Mucosa of rectum (tissue), 2 donors: Measurements from ENCODE around the gene UBE4B.
A peak's percentile ranks its signal among the peaks of the same experiment; 100 is the strongest.

ENCODE experiments used
- H3K27ac ChIP-seq, 2 donors: one replicate each; pipeline ENCODE4 v1.7.0; 2013; ENCODE audit warnings: inconsistent platforms in 2 of 2, low read depth in 2 of 2, low read length in 2 of 2
- H3K27me3 ChIP-seq, 2 donors: one replicate each; pipeline ENCODE4 v1.7.0; 2013; ENCODE audit warnings: low read length in 2 of 2; ENCODE audit not compliant: control insufficient read depth in 2 of 2, insufficient read depth in 2 of 2
- H3K36me3 ChIP-seq, 2 donors: one replicate each; pipeline ENCODE4 v1.7.0; 2013; ENCODE audit warnings: low read length in 2 of 2; ENCODE audit not compliant: control insufficient read depth in 2 of 2, insufficient read depth in 2 of 2
- H3K4me1 ChIP-seq, 2 donors: one replicate each; pipeline ENCODE4 v1.7.0; 2013; ENCODE audit warnings: low read length in 2 of 2, mild to moderate bottlenecking in 1 of 2; ENCODE audit not compliant: control insufficient read depth in 2 of 2, insufficient read depth in 2 of 2
- H3K4me3 ChIP-seq, 2 donors: one replicate each; pipeline ENCODE4 v1.7.0; 2013; ENCODE audit warnings: low read length in 2 of 2
- H3K9ac ChIP-seq, 2 donors: one replicate each; pipeline ENCODE4 v1.7.0; 2013; ENCODE audit warnings: low read length in 2 of 2, low read depth in 1 of 2, mild to moderate bottlenecking in 1 of 2
- H3K9me3 ChIP-seq, 2 donors: one replicate each; pipeline ENCODE4 v1.7.0; 2013; ENCODE audit warnings: low read length in 2 of 2; ENCODE audit not compliant: control insufficient read depth in 2 of 2
- donor health status: healthy.
- donor health status: Normal muscosa, but diverticular disease.

UBE4B gene

GRCh38 chr1:10032590-10033358 is at the start of gene UBE4B:
Gene UBE4B (plus strand): TSS chr1:10032958. CDS start chr1:10033671, 713 bp downstream.
- no peaks in the 10 kb centered on the region for H3K9me3 ChIP-seq
- H3K27ac ChIP-seq = peak within 1 kb of the TSS; percentile 95 to 97
- peak within 1 kb of the TSS; percentile 83 to 88 for H3K9ac ChIP-seq
- H3K4me1 ChIP-seq = peaks cover 9 to 11% of the 10 kb centered on the region in 2 donors
- peaks cover 0 to 3% of the 10 kb centered on the region in 2 donors for H3K36me3 ChIP-seq
- no peaks in the 10 kb centered on the region for H3K27me3 ChIP-seq
- H3K4me3 ChIP-seq = peak within 1 kb of the TSS; percentile 95 to 96

GRCh38 chr1:9984253-9984652 is 48.5 kb upstream of the UBE4B start:
- Histone ChIP-seq H3K27me3 (no peaks in the 10 kb centered on the region), H3K36me3 (peaks cover 10 to 24% of the 10 kb centered on the region in 2 donors), H3K9me3 (no peaks in the 10 kb centered on the region), H3K4me3 (no peak overlapping the region), H3K27ac (no peak overlapping the region), H3K9ac (no peak overlapping the region), H3K4me1 (no peaks in the 10 kb centered on the region)

GRCh38 chr1:9985001-9985400 is 47.8 kb upstream of the UBE4B start:
- no peak overlapping the region for H3K4me3 ChIP-seq
- peaks cover 10 to 23% of the 10 kb centered on the region in 2 donors for H3K36me3 ChIP-seq
- H3K9ac ChIP-seq = no peak overlapping the region
- H3K4me1 ChIP-seq = no peaks in the 10 kb centered on the region
- no peaks in the 10 kb centered on the region for H3K9me3 ChIP-seq
- H3K27ac ChIP-seq = no peak overlapping the region
- H3K27me3 ChIP-seq = no peaks in the 10 kb centered on the region

GRCh38 chr1:9989773-9990172 is 43.0 kb upstream of the UBE4B start:
- Histone ChIP-seq H3K4me1 (no peaks in the 10 kb centered on the region), H3K27me3 (no peaks in the 10 kb centered on the region), H3K4me3 (no peak overlapping the region), H3K36me3 (peaks cover 0 to 4% of the 10 kb centered on the region in 2 donors), H3K9ac (no peak overlapping the region), H3K9me3 (no peaks in the 10 kb centered on the region), H3K27ac (no peak overlapping the region)

GRCh38 chr1:9990944-9991343 is 41.8 kb upstream of the UBE4B start:
- no peak overlapping the region for H3K27ac ChIP-seq
- H3K4me1 ChIP-seq = no peaks in the 10 kb centered on the region
- H3K36me3 ChIP-seq = peaks cover 0 to 2% of the 10 kb centered on the region in 2 donors
- no peaks in the 10 kb centered on the region for H3K9me3 ChIP-seq
- no peak overlapping the region for H3K4me3 ChIP-seq
- no peak overlapping the region for H3K9ac ChIP-seq
- no peaks in the 10 kb centered on the region for H3K27me3 ChIP-seq

GRCh38 chr1:9992910-9993309 is 39.8 kb upstream of the UBE4B start:
- no peaks in the 10 kb centered on the region for H3K9me3 ChIP-seq
- no peaks in the 10 kb centered on the region for H3K36me3 ChIP-seq
- H3K27me3 ChIP-seq = peaks cover 0 to 5% of the 10 kb centered on the region in 2 donors
- no peak overlapping the region for H3K27ac ChIP-seq
- no peak overlapping the region for H3K9ac ChIP-seq
- no peak overlapping the region for H3K4me3 ChIP-seq
- H3K4me1 ChIP-seq = peaks cover 0 to 2% of the 10 kb centered on the region in 2 donors

GRCh38 chr1:9993561-9994075 is 39.1 kb upstream of the UBE4B start:
- no peaks in the 10 kb centered on the region for H3K36me3 ChIP-seq
- H3K4me1 ChIP-seq = peaks cover 0 to 2% of the 10 kb centered on the region in 2 donors
- no peak overlapping the region for H3K9ac ChIP-seq
- no peaks in the 10 kb centered on the region for H3K9me3 ChIP-seq
- no peak overlapping the region for H3K27ac ChIP-seq
- no peak overlapping the region for H3K4me3 ChIP-seq
- peaks cover 2 to 7% of the 10 kb centered on the region in 2 donors for H3K27me3 ChIP-seq

GRCh38 chr1:9996624-9997582 is 35.9 kb upstream of the UBE4B start, which contains the start of gene RBP7:
Gene RBP7 (plus strand): TSS chr1:9997228. CDS start chr1:9997259, 31 bp downstream.
- H3K9me3 ChIP-seq = no peaks in the 10 kb centered on the region
- H3K27ac ChIP-seq = no peak within 1 kb of the TSS
- no peaks in the 10 kb centered on the region for H3K36me3 ChIP-seq
- peaks cover 0 to 2% of the 10 kb centered on the region in 2 donors for H3K4me1 ChIP-seq
- H3K9ac ChIP-seq = no peak within 1 kb of the TSS
- H3K4me3 ChIP-seq = peak within 1 kb of the TSS; percentile 31 to 50
- H3K27me3 ChIP-seq = peaks cover 5 to 10% of the 10 kb centered on the region in 2 donors

- H3K9ac ChIP-seq = no peak overlapping the region
- H3K36me3 ChIP-seq = no peaks in the 10 kb centered on the region
- H3K4me3 ChIP-seq = no peak overlapping the region
- no peak overlapping the region for H3K27ac ChIP-seq
- H3K9me3 ChIP-seq = no peaks in the 10 kb centered on the region
- peaks cover 5 to 10% of the 10 kb centered on the region in 2 donors for H3K27me3 ChIP-seq
- H3K4me1 ChIP-seq = peaks cover 0 to 2% of the 10 kb centered on the region in 2 donors
Measured at GRCh38 chr1:10001016-10001665, 31.6 kb upstream of the UBE4B start.
